HG02610 (cell line): Measurements from ENCODE around the gene TMPRSS9.

Experiments used
- ATAC-seq: cut with Tn5 transposase; IDR thresholded peaks from one replicate; pipeline ENCODE4 v1.9.1; 2021; ENCODE audit warnings: mild to moderate bottlenecking, moderate library complexity; ENCODE audit not compliant: unreplicated experiment

TMPRSS9 gene

DNA sequence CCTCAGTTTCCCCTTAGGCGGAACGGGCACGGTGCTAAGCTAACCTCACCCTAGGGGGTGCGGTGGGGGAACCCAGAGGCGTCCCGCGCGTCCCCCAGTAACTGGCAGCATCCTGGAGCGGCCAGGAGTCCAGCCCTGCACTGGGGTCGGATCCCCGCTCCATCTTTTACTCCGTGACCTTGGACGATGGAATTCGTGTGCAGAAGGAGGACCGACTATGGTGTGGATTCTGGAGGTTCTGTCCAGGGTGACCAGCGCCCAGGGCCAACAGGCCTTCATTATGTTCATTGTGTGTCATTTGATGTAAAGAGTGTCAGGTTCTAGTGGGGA is 31.0 kb upstream of the TMPRSS9 start:
- no peak for ATAC-seq

DNA sequence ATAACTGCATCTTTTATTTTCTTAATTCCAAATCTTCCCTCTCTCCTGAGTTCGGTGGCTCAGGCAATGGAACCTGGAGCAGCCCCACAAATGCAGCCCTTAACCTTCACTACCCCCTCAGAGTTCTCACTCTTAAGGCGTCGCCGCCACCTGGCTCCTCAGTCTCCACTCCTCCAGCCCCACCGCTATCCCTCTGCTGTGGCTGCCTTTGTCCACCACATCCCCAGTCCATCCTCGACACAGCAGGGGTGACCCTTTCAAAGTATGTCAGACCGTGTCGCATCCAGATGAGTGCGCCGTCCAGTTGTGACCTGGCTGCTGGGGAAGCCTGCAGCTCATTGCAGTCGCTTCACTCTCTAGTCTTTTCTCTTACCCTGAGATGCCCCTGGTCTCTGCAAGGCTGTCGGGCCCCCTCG is 30.6 kb upstream of the TMPRSS9 start:
- ATAC-seq, result no peak

DNA sequence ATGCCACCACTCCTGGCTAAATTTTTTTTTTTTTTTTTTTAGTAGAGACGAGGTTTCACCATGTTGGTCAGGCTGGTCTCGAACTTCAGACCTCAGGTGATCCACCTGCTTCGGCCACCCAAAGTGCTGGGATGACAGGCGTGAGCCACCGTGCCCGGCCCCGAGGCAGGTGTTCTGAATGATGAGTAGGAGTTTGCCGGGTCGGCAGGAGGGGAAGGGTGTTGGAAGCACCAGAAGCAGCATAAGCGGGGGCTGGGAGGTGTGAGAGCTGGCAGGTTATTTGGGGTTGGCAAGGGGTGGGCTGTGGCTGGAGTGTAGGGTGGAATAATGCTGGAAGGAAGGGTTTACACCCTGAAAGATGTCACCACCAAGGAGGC is 29.8 kb upstream of the TMPRSS9 start:
- no peak for ATAC-seq

GRCh38 chr19:2330632-2331284 is 29.3 kb upstream of the TMPRSS9 start:
- ATAC-seq, result no peak

- no peak for ATAC-seq
Observed at GRCh38 chr19:2331601-2332246, 28.3 kb upstream of the TMPRSS9 start.

GRCh38 chr19:2332341-2333026 is 27.6 kb upstream of the TMPRSS9 start:
- no peak for ATAC-seq

DNA sequence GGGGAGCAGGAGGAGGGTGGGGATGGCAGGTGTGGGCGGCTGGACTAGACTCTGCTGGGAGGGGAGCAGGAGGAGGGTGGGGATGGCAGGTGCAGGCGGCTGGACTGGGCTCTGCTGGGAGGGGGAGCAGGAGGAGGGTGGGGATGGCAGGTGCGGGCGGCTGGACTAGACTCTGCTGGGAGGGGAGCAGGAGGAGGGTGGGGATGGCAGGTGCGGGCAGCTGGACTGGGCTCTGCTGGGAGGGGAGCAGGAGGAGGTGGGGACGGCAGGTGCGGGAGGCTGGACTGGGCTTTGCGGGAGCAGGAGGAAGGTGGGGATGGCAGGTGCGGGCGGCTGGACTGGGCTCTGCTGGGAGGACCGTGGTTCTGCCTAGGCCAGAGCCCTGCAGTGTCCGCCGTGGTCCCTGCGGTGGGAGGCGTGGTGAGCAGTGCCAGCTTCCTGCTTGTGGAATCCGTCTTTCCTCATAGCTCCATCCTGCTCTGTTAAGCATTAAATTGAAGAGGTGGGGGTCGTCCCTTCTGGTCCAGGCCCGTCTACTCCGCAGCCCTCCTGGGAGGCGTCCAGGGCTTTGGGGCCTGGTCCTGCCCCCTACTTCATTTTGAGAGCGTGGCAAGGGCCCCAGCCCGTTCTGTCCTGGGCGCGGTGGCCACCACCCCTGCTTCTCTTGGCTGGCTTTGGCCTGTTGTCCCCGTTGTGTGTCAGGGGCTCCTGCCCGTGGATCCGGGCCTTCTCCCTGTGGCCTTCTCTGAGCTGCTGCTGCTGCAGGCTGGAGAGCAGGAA is 26.8 kb upstream of the TMPRSS9 start:
- ATAC-seq, result no peak

- ATAC-seq, result no peak
Observed at GRCh38 chr19:2333807-2334211, 26.3 kb upstream of the TMPRSS9 start.

GRCh38 chr19:2334426-2334825 is 25.6 kb upstream of the TMPRSS9 start:
- ATAC-seq, result no peak

- no peak for ATAC-seq
Observed at GRCh38 chr19:2334986-2335846, 24.8 kb upstream of the TMPRSS9 start.

- ATAC-seq, result no peak
Observed at GRCh38 chr19:2335848-2336247, 24.2 kb upstream of the TMPRSS9 start.

- no peak for ATAC-seq
Observed at GRCh38 chr19:2336528-2337328, 23.3 kb upstream of the TMPRSS9 start.

GRCh38 chr19:2337329-2337707 is 22.7 kb upstream of the TMPRSS9 start:
- ATAC-seq, result no peak

DNA sequence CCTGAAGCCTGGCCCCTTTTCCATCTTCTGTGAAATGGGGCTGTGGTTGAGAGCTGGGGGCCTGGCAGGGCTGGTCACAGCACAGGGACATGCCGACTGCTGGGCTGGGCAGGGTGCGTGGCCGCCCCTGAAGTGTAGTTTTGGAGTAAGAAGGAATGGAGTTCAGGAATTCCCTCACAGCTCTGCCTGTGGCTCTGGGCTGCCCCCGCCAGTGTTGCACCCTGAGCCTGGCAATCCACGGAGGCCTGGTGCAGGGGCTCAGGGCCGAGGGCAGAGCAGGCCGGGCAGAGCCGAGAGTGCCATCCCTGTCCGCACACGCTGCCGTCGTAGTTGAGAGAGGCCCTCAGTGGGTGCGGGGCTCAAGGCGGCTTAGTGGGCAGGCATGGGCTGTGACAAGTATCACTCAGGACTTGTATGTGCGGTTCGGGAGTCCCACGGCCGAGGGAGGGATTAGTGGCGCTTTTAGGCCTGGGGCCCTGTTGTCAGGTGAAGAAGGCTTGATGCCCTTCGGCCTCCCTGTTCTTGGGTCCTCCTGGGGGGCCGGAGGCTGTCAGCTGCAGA is 21.9 kb upstream of the TMPRSS9 start:
- no peak for ATAC-seq

GRCh38 chr19:2338751-2339643 is 21.1 kb upstream of the TMPRSS9 start:
- ATAC-seq, result no peak

- no peak for ATAC-seq
Observed at GRCh38 chr19:2339644-2340310, 20.3 kb upstream of the TMPRSS9 start.

- no peak for ATAC-seq
Observed at GRCh38 chr19:2340496-2341243, 19.4 kb upstream of the TMPRSS9 start.
